ENCODE measurements around the gene DTHD1.

The DTHD1 gene

DNA sequence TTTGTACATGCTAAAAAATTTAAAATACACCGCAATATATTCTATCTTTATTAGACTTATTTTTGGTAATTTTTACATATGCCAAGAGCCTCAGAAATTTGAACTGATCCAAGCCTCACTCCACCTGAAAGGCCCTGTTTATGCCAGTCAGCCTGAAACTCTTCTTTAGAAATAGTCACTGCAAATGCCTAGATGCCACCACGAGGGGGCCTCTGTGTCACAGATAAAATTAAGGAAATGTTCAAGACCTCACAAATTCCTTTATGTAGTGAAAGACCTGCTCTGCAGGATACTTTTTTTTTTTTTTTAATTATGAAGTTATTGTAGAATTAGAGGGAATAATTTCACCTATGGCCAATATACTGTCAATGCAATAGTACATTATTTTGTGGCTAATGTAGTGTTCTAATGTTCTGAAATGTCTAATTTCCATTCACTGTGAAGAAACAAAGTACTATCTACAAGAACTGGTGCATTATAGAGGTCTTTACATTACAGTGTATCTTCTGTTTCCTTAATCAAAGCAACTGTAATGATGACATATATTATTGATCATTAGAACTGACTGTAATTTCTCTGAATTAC is 69.8 kb downstream of the DTHD1 start:
- no peak for DNase-seq

DNA sequence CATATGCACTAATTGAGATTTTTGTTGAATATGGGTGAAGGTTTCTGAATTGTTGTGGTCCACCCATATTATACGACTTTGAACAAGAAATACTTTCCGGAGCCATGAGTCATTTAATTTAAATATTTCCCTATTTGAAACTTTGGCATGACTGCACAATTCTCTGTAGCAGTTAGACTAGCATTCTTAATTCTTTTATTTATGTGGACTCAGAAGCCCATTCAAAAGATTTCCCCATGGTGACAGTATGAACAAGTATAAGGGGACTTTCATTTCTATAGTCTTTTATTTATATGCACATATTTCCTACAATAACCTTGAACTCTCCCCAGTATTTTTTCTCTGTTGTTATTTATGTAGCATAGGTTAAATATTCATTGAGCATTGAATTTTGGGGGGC is 72.6 kb downstream of the DTHD1 start:
- no peak for DNase-seq

DNA sequence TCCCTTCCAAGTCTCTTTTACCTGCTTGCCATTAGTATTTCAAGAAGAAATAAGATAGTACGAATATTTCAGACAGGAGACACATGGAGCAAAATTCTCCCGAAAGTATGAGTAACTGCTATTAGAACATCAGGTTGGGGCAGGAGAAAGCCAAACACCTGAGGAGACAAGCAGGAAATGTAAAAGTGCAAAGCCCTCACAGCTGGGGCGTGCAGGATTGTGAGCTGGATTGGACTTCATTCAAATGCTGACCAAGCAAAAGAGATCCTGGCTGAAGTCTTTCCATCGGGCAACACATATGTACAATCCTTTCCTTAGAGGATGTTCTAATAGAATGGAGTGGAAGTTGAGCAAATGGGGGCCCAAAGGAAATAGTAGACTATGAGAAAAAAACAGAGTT is 76.8 kb downstream of the DTHD1 start:
- DNase-seq: no peak

DNA sequence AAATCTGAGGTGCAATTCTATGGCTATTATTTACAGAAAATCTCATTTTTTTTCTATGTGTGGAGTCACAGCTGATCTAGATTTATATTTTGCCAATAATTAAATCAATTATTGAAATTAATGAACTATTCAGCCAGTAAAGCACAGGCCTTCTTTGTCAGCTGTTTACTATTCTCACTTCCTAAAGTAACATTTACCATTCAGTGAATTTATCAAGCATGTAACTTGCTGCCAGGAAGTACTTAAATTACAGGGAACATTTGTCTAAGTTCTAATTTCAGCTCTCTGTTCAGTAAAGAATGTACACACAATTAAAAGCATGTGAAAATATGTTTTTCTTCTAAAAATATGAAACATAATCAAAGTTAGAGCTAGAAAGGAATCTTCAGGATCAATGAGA is 79.3 kb downstream of the DTHD1 start:
- no peak for DNase-seq

DNA sequence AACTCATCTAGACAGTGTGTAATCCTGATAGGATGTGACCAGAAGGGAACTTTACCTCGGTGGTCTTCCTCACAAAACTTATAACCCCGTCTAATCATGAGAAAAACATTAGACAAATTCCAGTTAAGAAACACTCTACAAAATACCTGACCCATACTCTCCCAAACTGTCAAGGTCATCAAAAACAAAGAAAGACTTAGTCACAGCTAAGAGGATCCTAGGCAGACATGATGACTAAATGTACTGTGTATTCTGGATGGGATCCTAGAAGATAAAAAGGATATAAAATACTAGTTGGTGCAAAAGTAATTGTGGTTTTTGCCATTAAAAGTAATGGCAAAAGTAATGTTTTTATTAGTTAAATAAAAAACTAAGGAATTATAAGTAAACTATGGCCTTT is 81.6 kb downstream of the DTHD1 start:
- no peak for DNase-seq

DNA sequence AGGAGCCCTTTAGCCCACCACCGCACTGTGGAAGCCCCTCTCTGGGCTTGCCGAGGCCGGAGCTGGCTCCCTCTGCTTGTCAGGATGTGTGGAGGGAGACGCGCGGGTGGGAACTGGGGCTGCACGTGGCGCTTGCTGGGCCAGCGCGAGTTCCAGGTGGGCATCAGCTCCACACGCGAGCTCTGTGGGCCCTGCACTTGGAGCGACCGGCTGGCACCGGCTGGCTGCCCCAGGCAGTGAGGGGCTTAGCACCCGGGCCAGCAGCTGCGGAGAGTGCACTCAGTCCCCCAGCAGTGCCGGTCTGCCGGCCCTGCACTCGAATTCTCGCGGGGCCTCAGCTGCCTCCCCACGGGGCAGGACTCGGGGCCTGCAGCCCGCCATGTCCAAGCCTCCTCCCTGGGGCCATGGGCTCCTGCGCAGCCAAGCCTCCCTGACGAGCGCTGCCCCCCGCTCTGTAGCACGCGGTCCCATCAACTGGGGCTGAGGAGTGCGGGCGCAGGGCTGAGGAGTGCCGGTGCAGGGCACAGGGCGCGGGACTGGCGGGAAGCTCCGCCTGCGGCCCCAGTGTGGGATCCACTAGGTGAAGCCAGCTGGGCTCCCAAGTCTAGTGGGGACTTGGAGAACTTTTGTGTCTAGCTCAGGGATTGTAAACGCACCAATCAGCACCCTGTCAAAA is 93.6 kb downstream of the DTHD1 start:
- no peak for DNase-seq

DNA sequence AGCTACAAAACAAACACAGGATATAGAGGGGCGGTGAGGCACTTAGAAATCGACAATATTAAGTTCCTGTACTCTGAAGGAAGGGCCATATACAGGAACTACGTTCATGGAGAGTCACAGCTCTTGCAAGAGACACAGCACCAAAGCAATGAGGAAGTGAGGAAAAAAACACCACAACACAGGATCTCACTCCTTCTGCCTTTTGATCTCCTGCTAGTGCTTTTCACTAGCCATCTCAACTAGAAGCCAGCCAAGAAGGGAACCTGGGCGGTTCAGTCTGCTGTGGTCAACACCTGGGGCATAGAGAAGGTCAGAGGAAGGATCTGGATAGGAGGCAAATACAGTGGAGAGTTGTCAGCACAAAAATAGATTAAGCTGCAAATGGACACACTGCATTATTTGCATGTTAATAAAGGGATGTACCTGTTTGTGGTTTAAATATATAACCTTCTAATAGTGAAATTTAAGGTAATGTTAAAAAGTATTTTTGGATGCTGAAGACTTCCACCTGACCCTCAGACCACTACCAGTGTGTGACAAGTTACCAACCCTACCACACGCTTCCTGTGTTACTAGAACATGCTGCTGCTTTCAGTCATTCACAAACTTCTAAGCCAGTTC is 104.6 kb downstream of the DTHD1 start:
- no peak for DNase-seq

DNA sequence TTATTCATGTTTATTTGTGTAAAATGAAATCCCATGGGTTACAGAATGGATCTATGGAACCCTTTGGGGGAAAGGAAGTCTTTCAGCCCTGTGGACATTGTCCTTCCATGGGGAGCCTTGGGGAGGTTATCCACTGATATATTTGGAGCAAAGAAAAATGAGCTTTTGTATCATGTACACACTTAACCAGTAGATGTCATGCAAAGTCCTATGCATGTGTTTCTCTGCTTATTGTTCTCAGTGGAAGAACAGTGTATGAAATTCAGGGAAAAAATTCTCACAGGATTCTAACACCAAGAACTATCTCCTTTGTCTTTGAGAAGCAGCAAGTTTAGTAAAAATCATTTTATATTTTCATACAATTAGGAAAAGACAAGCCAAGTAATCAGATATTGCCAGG is 105.3 kb downstream of the DTHD1 start:
- no peak for DNase-seq

DNA sequence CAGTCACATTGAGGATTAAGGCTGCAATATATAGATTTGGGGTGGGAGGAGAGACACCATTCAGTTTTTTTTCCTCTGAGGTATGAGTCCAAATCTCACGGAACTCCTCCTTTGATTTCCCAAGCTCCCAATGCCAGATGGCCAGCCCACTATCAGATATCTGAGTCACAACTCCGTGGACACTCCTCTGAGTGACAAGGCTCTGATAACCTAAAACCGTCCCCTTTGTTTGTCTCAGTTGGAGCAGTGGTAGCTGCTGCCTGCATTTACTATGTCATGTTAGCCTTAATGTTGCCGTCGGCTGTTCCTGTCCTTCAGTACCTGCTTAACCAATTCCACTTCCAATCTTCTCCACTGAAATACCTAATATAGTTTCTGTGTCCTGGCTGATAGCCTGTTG is 107.3 kb downstream of the DTHD1 start:
- DNase-seq: no peak

DNA sequence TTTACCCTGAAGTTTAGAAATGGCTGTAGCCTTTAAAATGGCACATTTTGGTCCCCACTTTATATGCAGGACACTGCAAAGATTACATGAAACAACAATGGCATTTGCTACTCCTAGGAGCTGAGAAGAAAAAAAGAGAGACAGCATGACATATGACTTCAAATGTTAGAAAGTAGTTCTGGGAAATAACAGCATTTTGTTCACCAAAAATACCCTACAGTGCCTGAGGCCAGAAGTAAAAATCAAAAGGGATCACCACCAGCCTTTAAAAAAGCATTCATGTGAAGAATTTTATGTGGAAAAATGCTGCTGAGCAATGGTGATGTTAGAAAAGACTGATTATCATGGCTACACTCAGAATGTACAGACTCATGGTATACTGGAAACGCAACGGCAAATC is 110.0 kb downstream of the DTHD1 start:
- no peak for DNase-seq

DNA sequence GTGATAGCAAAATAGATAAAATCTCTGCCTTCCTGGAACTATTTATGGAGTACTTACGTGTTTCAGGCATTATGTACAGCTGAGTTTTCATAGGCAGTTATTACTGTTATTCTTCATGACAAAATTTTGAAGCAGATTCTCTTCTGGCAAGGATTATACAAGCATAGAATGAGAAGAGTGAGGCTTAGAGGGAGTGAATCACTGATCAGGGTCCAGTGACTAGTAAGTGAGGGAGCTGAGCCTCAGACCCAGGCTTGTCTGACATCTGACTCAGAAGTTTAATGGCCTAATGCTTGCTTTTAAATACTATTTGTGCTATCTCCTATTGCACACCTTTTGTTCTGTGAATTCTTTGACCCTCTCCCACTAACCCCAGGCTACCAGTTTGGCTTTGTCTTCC is 110.6 kb downstream of the DTHD1 start:
- no peak for DNase-seq

DNA sequence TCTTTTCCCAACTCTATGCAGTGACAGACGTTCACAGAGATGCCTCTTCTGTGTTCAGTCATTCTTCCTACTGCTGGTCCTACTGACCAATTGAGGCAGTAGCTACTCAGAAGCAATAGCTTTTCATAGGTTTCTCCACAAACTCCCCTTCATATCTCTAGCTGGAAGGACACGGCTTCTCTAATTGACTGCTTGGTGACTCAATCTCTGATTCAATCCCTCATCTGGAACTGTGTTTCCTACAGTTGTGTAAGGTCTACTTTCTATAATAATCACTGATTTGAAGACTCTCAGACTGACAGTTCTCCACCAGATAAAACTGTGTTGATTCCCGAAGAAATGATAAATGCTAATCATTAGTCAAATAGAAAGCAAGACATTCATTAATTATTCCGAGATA is 111.5 kb downstream of the DTHD1 start:
- no peak for DNase-seq

All from EL (cell line).